AG04449 (cell line): Measurements from ENCODE around the gene GLB1L.

Experiments used
- CTCF ChIA-PET: fragments of 350-600 bp; formaldehyde crosslinking; extraction: SDS; loops from one replicate; lab custom pipeline; 2021; ENCODE audit warnings: antibody characterized with exemption; lab: Yijun Ruan, JAX
- POLR2A ChIA-PET: fragments of 400-600, 350-600 bp; formaldehyde crosslinking; extraction: SDS; loops from one replicate; lab custom pipeline; 2020; ENCODE audit warnings: antibody characterized with exemption, inconsistent platforms; lab: Yijun Ruan, JAX
- DNase-seq: peaks from one replicate; pipeline ENCODE4 v3.0.0-alpha.2; 2010; ENCODE audit warnings: low read depth, low spot score
- H3K4me3 ChIP-seq: 2 replicates; pipeline ENCODE4 v1.5.1; 2011; ENCODE audit warnings: low read depth, mild to moderate bottlenecking, control low read depth, low read length
- TF ChIP-seq, protein P1 (sequence below): IDR thresholded peaks from one replicate; pipeline ENCODE4 v1.5.1; 2011; ENCODE audit warnings: mild to moderate bottlenecking, moderate library complexity, low read length, control low read depth, inconsistent platforms; ENCODE audit not compliant: insufficient read depth; ENCODE audit errors: missing control alignments

Gene GLB1L

DNA sequence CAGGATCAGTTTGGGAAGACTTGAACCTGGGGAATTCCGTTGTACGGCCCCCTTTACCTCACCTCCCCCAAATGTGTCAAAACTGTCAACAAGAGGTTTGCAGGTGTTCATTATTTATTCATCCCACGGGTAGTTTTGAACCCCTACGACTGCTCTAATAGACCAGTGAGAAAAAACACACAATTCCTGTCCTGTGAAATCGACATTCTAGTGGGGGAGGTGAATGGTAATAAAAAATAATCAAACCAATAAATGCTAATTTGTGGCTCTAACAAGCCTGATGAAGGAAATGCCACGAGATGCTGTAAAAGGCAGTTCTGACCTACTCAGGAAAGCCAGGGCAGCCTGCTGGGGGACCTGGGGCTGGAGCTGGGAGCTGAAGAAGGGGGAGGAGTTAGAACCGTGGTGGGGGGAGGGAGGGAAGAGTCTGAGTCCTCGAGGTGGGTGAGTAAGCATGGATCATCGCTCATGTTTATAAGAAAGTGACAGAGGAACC, 33.5 kb upstream of the GLB1L start:
- no peak for DNase-seq
- POLR2A ChIA-PET = interaction anchor here (0.6 to 3.1 kb wide), 13 partner anchors 10 to 102 kb away, joined by 3 to 17 read pairs (median 5); partner anchors contain the start of genes ABCB6, ANKZF1, CNPPD1 and GLB1L
- peak overlapping the region; percentile 41 for H3K4me3 ChIP-seq
- TF ChIP-seq, protein P1, sequence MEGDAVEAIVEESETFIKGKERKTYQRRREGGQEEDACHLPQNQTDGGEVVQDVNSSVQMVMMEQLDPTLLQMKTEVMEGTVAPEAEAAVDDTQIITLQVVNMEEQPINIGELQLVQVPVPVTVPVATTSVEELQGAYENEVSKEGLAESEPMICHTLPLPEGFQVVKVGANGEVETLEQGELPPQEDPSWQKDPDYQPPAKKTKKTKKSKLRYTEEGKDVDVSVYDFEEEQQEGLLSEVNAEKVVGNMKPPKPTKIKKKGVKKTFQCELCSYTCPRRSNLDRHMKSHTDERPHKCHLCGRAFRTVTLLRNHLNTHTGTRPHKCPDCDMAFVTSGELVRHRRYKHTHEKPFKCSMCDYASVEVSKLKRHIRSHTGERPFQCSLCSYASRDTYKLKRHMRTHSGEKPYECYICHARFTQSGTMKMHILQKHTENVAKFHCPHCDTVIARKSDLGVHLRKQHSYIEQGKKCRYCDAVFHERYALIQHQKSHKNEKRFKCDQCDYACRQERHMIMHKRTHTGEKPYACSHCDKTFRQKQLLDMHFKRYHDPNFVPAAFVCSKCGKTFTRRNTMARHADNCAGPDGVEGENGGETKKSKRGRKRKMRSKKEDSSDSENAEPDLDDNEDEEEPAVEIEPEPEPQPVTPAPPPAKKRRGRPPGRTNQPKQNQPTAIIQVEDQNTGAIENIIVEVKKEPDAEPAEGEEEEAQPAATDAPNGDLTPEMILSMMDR = no peak
- CTCF ChIA-PET = interaction anchor here (0.6 to 21.6 kb wide), 24 partner anchors 10 to 251 kb away, joined by 3 to 691 read pairs (median 6); partner anchors contain the start of genes CNPPD1, GLB1L, STK16 and TUBA4B

DNA sequence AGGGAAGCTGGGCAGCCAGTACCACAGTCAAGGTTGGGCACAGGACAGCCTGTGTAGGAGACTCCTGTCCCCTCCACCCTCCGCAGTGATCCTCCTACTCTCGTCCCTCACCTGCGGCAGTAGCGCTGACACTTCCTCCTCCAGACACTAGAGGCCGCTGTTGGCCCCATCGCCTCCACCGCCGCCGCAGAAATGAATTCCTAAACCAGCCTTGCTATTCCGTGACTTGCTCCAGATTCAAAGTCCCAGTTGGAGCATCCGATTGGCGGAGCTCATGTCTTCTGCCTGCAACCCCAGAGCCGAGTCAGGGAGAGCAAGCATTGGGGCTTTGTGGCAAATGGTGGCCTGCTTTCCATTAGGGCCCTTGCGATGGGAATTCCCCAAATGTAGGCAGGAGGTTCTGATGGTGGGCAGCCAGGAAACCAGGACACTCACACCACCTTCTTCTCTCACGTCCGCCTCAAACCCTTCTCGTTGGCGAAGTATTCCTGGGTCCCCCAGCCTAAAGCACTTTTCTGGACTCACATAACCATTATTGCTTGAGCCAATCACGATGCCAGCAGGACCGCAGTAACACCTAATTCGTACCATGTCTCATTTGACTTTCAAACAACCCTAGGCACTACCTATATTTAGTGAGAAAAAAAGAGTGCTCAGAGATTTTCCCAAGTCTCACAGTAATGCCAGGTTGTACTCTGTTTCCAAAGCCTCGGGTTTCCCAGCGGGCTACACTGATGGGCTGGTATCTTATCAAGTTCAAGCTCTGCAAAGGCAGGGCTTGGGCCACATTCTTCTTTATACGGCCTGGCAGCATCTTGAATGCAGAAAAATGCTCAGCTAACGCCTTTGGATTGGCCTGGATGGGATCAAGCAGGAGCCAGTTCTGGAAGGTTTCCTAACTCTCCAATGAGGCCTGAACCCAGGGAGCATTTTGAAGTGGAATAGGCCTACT, 32.7 kb upstream of the GLB1L start:
- CTCF ChIA-PET = interaction anchor here (0.6 to 21.6 kb wide), 41 partner anchors 10 to 252 kb away, joined by 3 to 691 read pairs (median 5); partner anchors contain the start of genes CNPPD1, GLB1L, RESP18 and STK16
- POLR2A ChIA-PET = interaction anchor here (0.6 to 3.1 kb wide), 10 partner anchors 16 to 101 kb away, joined by 3 to 17 read pairs (median 5); partner anchors contain the start of genes ABCB6, ANKZF1, CNPPD1 and GLB1L
- H3K4me3 ChIP-seq = no peak overlapping the region
- peak; percentile 33 for DNase-seq
- TF ChIP-seq, protein P1 = peak; percentile 94

DNA sequence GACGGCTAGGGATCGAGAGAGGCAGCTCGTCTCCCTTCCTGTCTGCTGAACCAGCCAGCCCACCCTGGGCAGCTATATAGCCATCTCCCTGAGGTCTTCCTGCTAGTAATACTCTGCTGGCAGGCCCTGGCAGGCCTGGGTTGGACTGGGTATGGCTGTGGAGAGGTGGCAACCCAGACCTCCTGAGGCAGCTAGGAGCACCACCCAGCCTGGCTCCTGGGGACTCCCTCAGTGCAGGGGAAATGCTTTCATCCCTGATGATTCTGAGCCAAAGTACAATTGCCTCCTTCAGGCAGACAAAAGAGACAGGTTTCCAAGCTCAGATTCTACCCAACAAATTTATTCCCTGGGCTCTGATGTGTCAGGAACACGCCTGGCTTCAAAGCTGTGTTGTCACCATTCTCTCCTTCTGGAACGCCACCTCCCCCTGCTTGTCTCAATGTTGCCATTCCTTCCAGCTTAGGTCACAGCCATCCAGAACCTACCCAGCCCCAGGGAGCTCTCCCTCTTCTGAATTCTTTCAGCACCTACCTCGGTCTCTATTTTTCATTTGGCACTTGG, 29.2 kb upstream of the GLB1L start:
- TF ChIP-seq, protein P1 = no peak
- peak overlapping the region; percentile 9; the same call in 1 of the 2 replicates for H3K4me3 ChIP-seq
- POLR2A ChIA-PET = interaction anchor here (0.7 to 1.3 kb wide), 5 partner anchors 22 to 203 kb away, joined by 3 to 5 read pairs (median 4); partner anchors contain the start of genes GLB1L, STK16, TUBA4B and ZFAND2B
- peak; percentile 60 for DNase-seq
- CTCF ChIA-PET = interaction anchor here (1.1 to 21.6 kb wide), 12 partner anchors 9 to 128 kb away, joined by 3 to 691 read pairs (median 5); partner anchors contain the start of genes TUBA4A and TUBA4B

DNA sequence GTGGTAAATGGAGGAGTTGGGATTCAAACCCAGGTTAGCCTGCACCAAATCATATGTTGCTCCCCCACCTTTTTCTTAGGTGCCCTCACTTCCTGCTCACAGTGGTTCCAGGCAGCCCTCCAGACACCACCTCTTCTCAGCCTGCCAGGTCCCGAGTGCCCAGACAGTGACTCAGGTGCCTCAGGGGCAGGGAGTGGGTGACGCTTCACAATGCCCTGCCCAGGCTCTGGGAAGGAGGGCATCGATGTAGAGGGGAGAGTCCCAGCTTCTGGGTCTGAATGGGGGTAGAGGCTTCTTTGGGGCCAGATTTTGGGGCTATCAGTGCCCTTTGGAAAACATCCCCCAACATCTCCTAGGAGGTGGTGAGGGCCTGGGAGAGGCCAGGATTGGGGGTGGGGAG, 28.7 kb upstream of the GLB1L start:
- no peak for DNase-seq
- TF ChIP-seq, protein P1 = no peak
- ChIA-PET CTCF (interaction anchor here (1.1 to 21.6 kb wide), 11 partner anchors 8 to 129 kb away, joined by 3 to 691 read pairs (median 5); partner anchors contain the start of genes TUBA4A and TUBA4B), POLR2A (interaction anchor here (0.7 to 1.3 kb wide), 5 partner anchors 21 to 203 kb away, joined by 3 to 5 read pairs (median 4); partner anchors contain the start of genes GLB1L, STK16, TUBA4B and ZFAND2B)
- H3K4me3 ChIP-seq = no peak overlapping the region

DNA sequence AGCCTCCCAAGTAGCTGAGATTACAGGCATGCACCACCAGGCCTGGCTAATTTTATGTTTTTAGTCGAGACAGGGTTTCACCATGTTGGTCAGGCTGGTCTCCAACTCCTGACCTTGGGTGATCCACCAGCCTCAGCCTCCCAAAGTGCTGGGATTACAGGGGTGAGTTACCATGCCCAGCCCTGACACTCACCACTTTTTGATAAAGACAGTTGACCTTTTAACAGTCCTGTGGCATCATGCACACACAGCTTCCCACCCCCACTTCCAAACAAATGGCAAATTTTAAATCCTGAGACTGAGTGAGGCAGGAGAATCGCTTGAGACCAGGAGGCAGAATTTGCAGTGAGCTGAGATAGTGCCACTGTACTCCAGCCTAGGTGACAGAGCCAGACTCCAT, 27.8 kb upstream of the GLB1L start:
- TF ChIP-seq, protein P1 = no peak
- CTCF ChIA-PET = interaction anchor here (2.2 to 21.6 kb wide), 3 partner anchors 11 to 23 kb away, joined by 9 to 691 read pairs (median 67); partner anchors contain the start of gene TUBA4B
- POLR2A ChIA-PET = no interaction called here
- no peak overlapping the region for H3K4me3 ChIP-seq
- no peak for DNase-seq
